PC-3 (cell line): ENCODE results near the gene PKD1L1. TPM values are rescaled to one million over a fixed set of nuclear protein-coding genes. Genes with fewer than 3 reads are reported as not detected.

Experiments used
- ATAC-seq: fragments of 200-7000 bp; cut with Tn5 transposase; 2 replicates; pipeline ENCODE4 v1.9.1; 2020; ENCODE audit warnings: mild to moderate bottlenecking, moderate library complexity
- BruUV-seq: library from RNA; stranded (reverse); fragments of 400-500 nt; replicated peaks from 2 replicates; lab custom pipeline; 2021; lab: Mats Ljungman, UMichigan
- CTCF ChIA-PET: fragments of 300-600 bp; sonication (Branson Sonifier 250); formaldehyde crosslinking; loops from one replicate; lab custom pipeline; 2022; ENCODE audit warnings: antibody characterized with exemption; lab: Charles Lee
- POLR2A ChIA-PET: fragments of 300-600 bp; sonication (Branson Sonifier 250); formaldehyde crosslinking; loops from one replicate; lab custom pipeline; 2022; ENCODE audit warnings: antibody characterized with exemption; ENCODE audit not compliant: unreplicated experiment; lab: Charles Lee
- DNase-seq: peaks from one replicate; pipeline ENCODE4 v3.0.0-alpha.2; 2015
- H2AFZ ChIP-seq: fragments of 300-600 bp; sonication (generic); 2 replicates; pipeline ENCODE4 v1.6.0; 2016; ENCODE audit warnings: antibody characterized with exemption, low read length
- H3F3A ChIP-seq: fragments of 300-600 bp; sonication (generic); one replicate; pipeline ENCODE4 v1.6.0; 2017; ENCODE audit warnings: antibody characterized with exemption, low read length, control low read depth, mild to moderate bottlenecking; ENCODE audit not compliant: unreplicated experiment
- H3K27ac ChIP-seq: fragments of 300-600 bp; sonication (generic); 2 replicates; pipeline ENCODE4 v1.5.1; 2016; ENCODE audit warnings: mild to moderate bottlenecking, low read length
- H3K27me3 ChIP-seq: fragments of 300-600 bp; sonication (generic); 2 replicates; pipeline ENCODE4 v1.6.1; 2016; ENCODE audit warnings: low read length, mixed read lengths
- H3K36me3 ChIP-seq: fragments of 300-600 bp; sonication (generic); 2 replicates; pipeline ENCODE4 v1.6.1; 2016; ENCODE audit warnings: low read depth, mixed run types, low read length, mixed read lengths
- H3K4me1 ChIP-seq: fragments of 300-600 bp; sonication (generic); 2 replicates; pipeline ENCODE4 v1.5.1; 2016; ENCODE audit warnings: low read length; ENCODE audit not compliant: insufficient read depth
- H3K4me2 ChIP-seq: fragments of 300-600 bp; sonication (generic); 2 replicates; pipeline ENCODE4 v1.6.0; 2016; ENCODE audit warnings: low read length
- H3K4me3 ChIP-seq: fragments of 300-600 bp; sonication (generic); 2 replicates; pipeline ENCODE4 v1.5.1; 2016; ENCODE audit warnings: mild to moderate bottlenecking, low read length, mixed read lengths
- H3K79me2 ChIP-seq: fragments of 300-600 bp; sonication (generic); 2 replicates; pipeline ENCODE4 v1.6.1; 2017; ENCODE audit warnings: low read length, mixed read lengths
- H3K9ac ChIP-seq: fragments of 300-600 bp; sonication (generic); 2 replicates; pipeline ENCODE4 v1.6.0; 2016; ENCODE audit warnings: mild to moderate bottlenecking, low read length
- H3K9me2 ChIP-seq: fragments of 300-600 bp; sonication (generic); replicated peaks from 2 replicates; pipeline ENCODE4 v1.6.1; 2016; ENCODE audit warnings: mixed run types, low read length, mixed read lengths
- H3K9me3 ChIP-seq: fragments of 300-600 bp; sonication (generic); 2 replicates; pipeline ENCODE4 v1.6.1; 2016; ENCODE audit warnings: low read length, mixed read lengths
- H4K20me1 ChIP-seq: fragments of 300-600 bp; sonication (generic); 2 replicates; pipeline ENCODE4 v1.6.1; 2016; ENCODE audit warnings: low read length, mixed read lengths
- EZH2 ChIP-seq: fragments of 300-600 bp; sonication (generic); IDR thresholded peaks from one replicate; pipeline ENCODE4 v1.6.1; 2017; ENCODE audit warnings: antibody characterized with exemption, mild to moderate bottlenecking, low read length; ENCODE audit not compliant: unreplicated experiment
- EZH2phosphoT487 ChIP-seq: fragments of 300-600 bp; sonication (generic); IDR thresholded peaks from 2 replicates; pipeline ENCODE4 v1.6.1; 2018; ENCODE audit warnings: mild to moderate bottlenecking, antibody characterized with exemption, low read length, borderline replicate concordance
- intact Hi-C: fragments of 100-400 bp; cut with micrococcal nuclease; formaldehyde crosslinking; loops from 2 replicates; pipeline ENCODE4 v1.9.0; 2023
- total RNA-seq: library from RNA; depleted of rRNA; stranded (reverse); fragments of >200 nt; gene quantifications from 2 replicates; pipeline ENCODE4 v1.2.3, GENCODE V29; 2014
- TF ChIP-seq, protein P1 (sequence below): fragments of 300-600 bp; sonication (generic); conservative IDR thresholded peaks from 2 replicates; pipeline ENCODE4 v1.5.1; 2017; ENCODE audit warnings: antibody characterized with exemption, low read depth, mild to moderate bottlenecking, low read length

PKD1L1 gene
- total RNA-seq, 1 experiment from 2014 or later = 0.04 TPM

DNA sequence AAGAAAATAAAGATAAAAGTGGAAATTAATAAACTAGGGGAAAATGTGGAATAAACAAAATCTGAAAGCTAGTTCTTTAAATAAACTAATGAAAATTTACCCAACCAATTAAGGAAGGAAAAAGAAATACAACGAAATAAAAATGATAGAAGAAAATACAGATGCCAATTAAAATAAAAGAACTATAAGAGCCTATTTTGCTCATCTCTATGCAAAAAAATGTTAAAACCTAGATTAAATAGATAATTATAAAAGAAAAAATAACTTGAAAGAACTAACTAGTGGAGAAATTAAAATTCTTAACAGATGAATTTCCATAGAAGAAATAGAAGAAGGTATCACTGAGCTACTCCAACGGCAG is 32.7 kb downstream of the PKD1L1 start:
- Histone ChIP-seq H3K4me2 (no peak overlapping the region), H4K20me1 (no peaks in the 10 kb centered on the region), H3F3A (no peaks in the 10 kb centered on the region), H2AFZ (no peak overlapping the region), H3K36me3 (no peaks in the 10 kb centered on the region), H3K27me3 (no peaks in the 10 kb centered on the region), H3K79me2 (no peaks in the 10 kb centered on the region), H3K27ac (no peak overlapping the region), H3K4me3 (no peak overlapping the region), H3K4me1 (no peaks in the 10 kb centered on the region), H3K9me3 (no peaks in the 10 kb centered on the region), H3K9ac (no peak overlapping the region), H3K9me2 (no peaks in the 10 kb centered on the region)
- no TSS peak for BruUV-seq
- ATAC-seq (no peak), DNase-seq (no peak)
- ChIA-PET POLR2A (no interaction called here), CTCF (no interaction called here)
- intact Hi-C loops = no loop called here
- TF ChIP-seq, protein P1, sequence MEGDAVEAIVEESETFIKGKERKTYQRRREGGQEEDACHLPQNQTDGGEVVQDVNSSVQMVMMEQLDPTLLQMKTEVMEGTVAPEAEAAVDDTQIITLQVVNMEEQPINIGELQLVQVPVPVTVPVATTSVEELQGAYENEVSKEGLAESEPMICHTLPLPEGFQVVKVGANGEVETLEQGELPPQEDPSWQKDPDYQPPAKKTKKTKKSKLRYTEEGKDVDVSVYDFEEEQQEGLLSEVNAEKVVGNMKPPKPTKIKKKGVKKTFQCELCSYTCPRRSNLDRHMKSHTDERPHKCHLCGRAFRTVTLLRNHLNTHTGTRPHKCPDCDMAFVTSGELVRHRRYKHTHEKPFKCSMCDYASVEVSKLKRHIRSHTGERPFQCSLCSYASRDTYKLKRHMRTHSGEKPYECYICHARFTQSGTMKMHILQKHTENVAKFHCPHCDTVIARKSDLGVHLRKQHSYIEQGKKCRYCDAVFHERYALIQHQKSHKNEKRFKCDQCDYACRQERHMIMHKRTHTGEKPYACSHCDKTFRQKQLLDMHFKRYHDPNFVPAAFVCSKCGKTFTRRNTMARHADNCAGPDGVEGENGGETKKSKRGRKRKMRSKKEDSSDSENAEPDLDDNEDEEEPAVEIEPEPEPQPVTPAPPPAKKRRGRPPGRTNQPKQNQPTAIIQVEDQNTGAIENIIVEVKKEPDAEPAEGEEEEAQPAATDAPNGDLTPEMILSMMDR = no peak
- TF ChIP-seq EZH2 (no peak), EZH2phosphoT487 (no peak)

GRCh38 chr7:47914717-47915615 is 33.3 kb downstream of the PKD1L1 start:
- no peaks in the 10 kb centered on the region for H3K36me3 ChIP-seq
- H3F3A ChIP-seq = no peaks in the 10 kb centered on the region
- no peak overlapping the region for H3K9ac ChIP-seq
- H2AFZ ChIP-seq = no peak overlapping the region
- no peak overlapping the region for H3K4me3 ChIP-seq
- CTCF ChIA-PET = no interaction called here
- H4K20me1 ChIP-seq = no peaks in the 10 kb centered on the region
- no peaks in the 10 kb centered on the region for H3K9me3 ChIP-seq
- intact Hi-C loops = no loop called here
- no peak for TF ChIP-seq EZH2phosphoT487
- no peak for TF ChIP-seq EZH2
- TF ChIP-seq, protein P1 = no peak
- no peak overlapping the region for H3K4me2 ChIP-seq
- ATAC-seq (no peak), DNase-seq (no peak)
- H3K9me2 ChIP-seq = no peaks in the 10 kb centered on the region
- H3K4me1 ChIP-seq = no peaks in the 10 kb centered on the region
- BruUV-seq = no TSS peak
- H3K27ac ChIP-seq = no peak overlapping the region
- no peaks in the 10 kb centered on the region for H3K27me3 ChIP-seq
- POLR2A ChIA-PET = no interaction called here
- H3K79me2 ChIP-seq = no peaks in the 10 kb centered on the region

DNA sequence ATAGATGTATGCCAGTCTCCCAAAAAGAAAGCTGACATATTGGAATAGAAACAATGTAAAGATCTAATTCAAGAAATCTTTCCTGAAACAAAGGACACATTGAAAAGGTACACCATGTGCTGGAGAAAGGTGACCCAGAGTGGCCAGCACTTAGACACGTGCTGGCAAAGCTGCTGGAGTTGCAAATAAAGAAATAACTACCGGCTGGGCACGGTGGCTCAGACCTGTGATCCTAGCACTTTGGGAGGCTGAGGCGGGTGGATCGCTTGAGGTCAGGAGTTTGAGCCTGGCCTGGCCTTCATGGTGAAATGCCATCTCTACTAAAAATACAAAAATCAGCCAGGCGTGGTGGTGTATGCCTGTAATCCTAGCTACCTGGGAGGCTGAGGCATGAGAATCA is 35.9 kb downstream of the PKD1L1 start:
- H3K4me2 ChIP-seq = no peak overlapping the region
- H3K79me2 ChIP-seq = no peaks in the 10 kb centered on the region
- DNase-seq = no peak
- no peaks in the 10 kb centered on the region for H3F3A ChIP-seq
- ATAC-seq = no peak
- BruUV-seq = no TSS peak
- H3K27me3 ChIP-seq = no peaks in the 10 kb centered on the region
- H4K20me1 ChIP-seq = no peaks in the 10 kb centered on the region
- no peak overlapping the region for H3K27ac ChIP-seq
- no peak overlapping the region for H3K4me3 ChIP-seq
- intact Hi-C loops = no loop called here
- no peak overlapping the region for H3K9ac ChIP-seq
- H2AFZ ChIP-seq = no peak overlapping the region
- no peaks in the 10 kb centered on the region for H3K9me3 ChIP-seq
- CTCF ChIA-PET = no interaction called here
- POLR2A ChIA-PET = no interaction called here
- H3K4me1 ChIP-seq = no peaks in the 10 kb centered on the region
- no peaks in the 10 kb centered on the region for H3K36me3 ChIP-seq
- TF ChIP-seq EZH2 (no peak), EZH2phosphoT487 (no peak)
- TF ChIP-seq, protein P1 = no peak
- H3K9me2 ChIP-seq = no peaks in the 10 kb centered on the region
